Prostate gland (tissue), 2 donors: Measurements from ENCODE around the gene LDLRAD4. TPM values are rescaled to one million over a fixed set of nuclear protein-coding genes. Genes with fewer than 3 reads are reported as not detected.

ENCODE experiments used
- DNase-seq: peaks from one replicate; pipeline ENCODE4 v3.0.0-alpha.2; 2019; ENCODE audit warnings: low spot score
- H3K27ac ChIP-seq, 2 donors: fragments of 200-600 bp; sonication (generic); 2 replicates each; pipeline ENCODE4 v1.5.1; 2017 to 2019
- H3K27me3 ChIP-seq: fragments of 200-600 bp; sonication (generic); replicated peaks from 2 replicates; pipeline ENCODE4 v1.5.1; 2019; ENCODE audit not compliant: insufficient read depth
- H3K36me3 ChIP-seq, 2 donors: fragments of 200-600 bp; sonication (generic); 1 replicate in 1 of 2; 2 replicates in 1 of 2; pipeline versions ENCODE4 v1.5.1 to v1.8.1; 2017 to 2019
- H3K4me1 ChIP-seq: fragments of 200-600 bp; sonication (generic); replicated peaks from 2 replicates; pipeline ENCODE4 v1.5.1; 2019
- H3K4me3 ChIP-seq, 2 donors: fragments of 200-600 bp; sonication (generic); 2 replicates each; pipeline ENCODE4 v1.5.1; 2017 to 2019
- H3K9me3 ChIP-seq: fragments of 200-600 bp; sonication (generic); 2 replicates; pipeline ENCODE4 v1.5.1; 2017
- POLR2A ChIP-seq: fragments of 450-650 bp; IDR thresholded peaks from one replicate; pipeline ENCODE4 v1.6.1; 2016; ENCODE audit warnings: antibody characterized with exemption, mild to moderate bottlenecking
- POLR2AphosphoS5 ChIP-seq: sonication (generic); formaldehyde crosslinking; IDR thresholded peaks from one replicate; pipeline ENCODE4 v1.6.1; 2017; ENCODE audit warnings: antibody characterized with exemption
- WGBS: methylation state at CpG from one replicate; pipeline ENCODE4 v1.1.5; 2018; 5-methylcytosine and 5-hydroxymethylcytosine counted together
- intact Hi-C: fragments of 100-400 bp; cut with DNase I; formaldehyde crosslinking; loops from one replicate; pipeline ENCODE4 v1.14.2; 2022
- total RNA-seq, 2 donors: library from RNA; depleted of rRNA; stranded (reverse); fragments of >200 nt; gene quantifications; one replicate each; pipeline ENCODE4 v1.1.0, GENCODE V29; 2016
- TF ChIP-seq, protein P1 (sequence below), 4 experiments: fragments of 200-600 bp in 2 of 4; fragments of 450-650 bp in 2 of 4; sonication (generic) in 2 of 4; IDR thresholded peaks; 1 replicate in 3 of 4; 2 replicates in 1 of 4; pipeline ENCODE4 v1.5.1; 2016 to 2019; ENCODE audit warnings: antibody characterized with exemption in 4 of 4, mild to moderate bottlenecking in 2 of 4, moderate library complexity in 2 of 4

The LDLRAD4 gene
- total RNA-seq, 2 donors from 2014 or later = 59.9 to 107 TPM

DNA sequence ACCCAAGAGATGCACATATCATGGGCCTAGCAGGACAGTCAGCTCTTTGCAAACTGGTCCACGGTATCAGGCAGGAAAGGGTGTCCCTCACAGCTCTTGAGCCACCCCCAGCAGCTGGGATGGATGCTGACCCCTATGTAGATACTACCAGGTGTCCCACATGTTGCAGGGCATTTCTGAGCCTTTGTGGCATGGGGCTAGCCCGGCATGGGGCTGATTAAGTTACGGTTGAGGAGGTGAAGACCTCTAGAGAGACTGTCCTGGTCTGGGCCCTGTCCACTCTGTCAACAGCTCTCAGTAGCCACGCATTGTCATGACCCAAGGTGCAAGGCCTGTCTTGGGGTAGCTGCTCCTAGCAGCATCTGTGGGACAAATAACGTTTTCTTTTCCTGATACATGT lies 6.7 kb downstream of the LDLRAD4 start:
- Histone ChIP-seq H3K36me3 (no peaks in the 10 kb centered on the region), H3K4me1 (peaks cover 24% of the 10 kb centered on the region), H3K27me3 (no peaks in the 10 kb centered on the region), H3K27ac (no peak overlapping the region), H3K4me3 (no peak overlapping the region), H3K9me3 (no peaks in the 10 kb centered on the region)
- TF ChIP-seq, protein P1, sequence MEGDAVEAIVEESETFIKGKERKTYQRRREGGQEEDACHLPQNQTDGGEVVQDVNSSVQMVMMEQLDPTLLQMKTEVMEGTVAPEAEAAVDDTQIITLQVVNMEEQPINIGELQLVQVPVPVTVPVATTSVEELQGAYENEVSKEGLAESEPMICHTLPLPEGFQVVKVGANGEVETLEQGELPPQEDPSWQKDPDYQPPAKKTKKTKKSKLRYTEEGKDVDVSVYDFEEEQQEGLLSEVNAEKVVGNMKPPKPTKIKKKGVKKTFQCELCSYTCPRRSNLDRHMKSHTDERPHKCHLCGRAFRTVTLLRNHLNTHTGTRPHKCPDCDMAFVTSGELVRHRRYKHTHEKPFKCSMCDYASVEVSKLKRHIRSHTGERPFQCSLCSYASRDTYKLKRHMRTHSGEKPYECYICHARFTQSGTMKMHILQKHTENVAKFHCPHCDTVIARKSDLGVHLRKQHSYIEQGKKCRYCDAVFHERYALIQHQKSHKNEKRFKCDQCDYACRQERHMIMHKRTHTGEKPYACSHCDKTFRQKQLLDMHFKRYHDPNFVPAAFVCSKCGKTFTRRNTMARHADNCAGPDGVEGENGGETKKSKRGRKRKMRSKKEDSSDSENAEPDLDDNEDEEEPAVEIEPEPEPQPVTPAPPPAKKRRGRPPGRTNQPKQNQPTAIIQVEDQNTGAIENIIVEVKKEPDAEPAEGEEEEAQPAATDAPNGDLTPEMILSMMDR (IDR thresholded peaks at IDR 0.05) = no peak
- TF ChIP-seq POLR2AphosphoS5 (no peak), POLR2A (no peak)
- no peak for DNase-seq
- 92% methylated on average over 5 of the region's 5 CpGs for WGBS
- intact Hi-C loops = loop anchor here (2.0 kb wide), 1 partner anchor 42 kb away; no protein-coding TSS in a partner anchor

DNA sequence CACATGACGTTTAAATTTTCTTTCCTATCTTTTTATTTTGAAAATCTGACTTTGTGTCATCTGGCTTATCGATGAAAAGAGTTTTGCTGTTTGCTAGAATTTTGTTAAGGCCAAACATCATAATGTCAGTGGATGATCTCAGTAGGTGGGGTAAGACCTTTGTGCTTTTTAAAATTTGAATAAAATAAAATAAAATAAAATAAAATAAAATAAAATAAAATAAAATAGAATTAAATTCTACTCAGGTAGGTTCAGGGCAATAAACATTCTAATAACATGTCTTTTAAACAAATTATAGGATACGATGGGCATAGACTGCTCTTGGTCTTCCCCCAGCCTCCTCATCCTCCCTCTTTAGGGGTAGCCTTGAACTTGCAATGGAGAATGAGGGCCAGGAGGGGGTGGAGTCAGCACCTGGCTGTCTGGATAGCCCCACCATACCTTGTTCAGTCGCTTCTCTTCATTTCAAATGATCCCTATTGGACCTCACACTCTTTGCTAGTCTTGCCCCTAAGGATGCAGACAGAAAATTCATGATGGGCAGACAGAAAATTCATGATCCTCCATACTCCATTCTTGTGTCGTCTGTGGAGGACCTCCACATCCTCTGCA lies 8.1 kb downstream of the LDLRAD4 start:
- intact Hi-C loops = no loop called here
- peaks cover 13% of the 10 kb centered on the region for H3K4me1 ChIP-seq

DNA sequence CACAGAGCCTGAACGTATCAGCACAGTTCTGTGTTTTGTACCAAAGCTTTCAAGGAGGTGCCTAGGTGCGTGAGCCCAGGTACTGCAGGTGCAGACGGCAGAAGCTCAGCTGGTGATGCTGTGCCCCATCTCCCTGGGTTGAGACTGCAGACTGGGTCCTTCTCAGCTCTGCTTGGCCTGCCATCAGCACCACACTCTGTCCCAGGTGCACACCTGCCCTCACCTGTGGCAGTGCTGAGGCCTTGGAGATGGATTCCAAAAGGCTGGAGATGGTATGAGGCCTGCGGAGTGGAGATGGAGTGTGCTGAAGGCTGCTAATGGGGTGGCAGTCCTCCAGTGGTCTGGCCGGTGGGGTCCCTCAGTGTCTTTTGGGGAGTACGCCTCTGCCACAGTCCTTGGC lies 9.3 kb downstream of the LDLRAD4 start:
- no peaks in the 10 kb centered on the region for H3K27me3 ChIP-seq
- H3K4me1 ChIP-seq = peaks cover 11% of the 10 kb centered on the region
- no peaks in the 10 kb centered on the region for H3K9me3 ChIP-seq
- intact Hi-C loops = no loop called here
- H3K36me3 ChIP-seq = no peaks in the 10 kb centered on the region
- no peak for DNase-seq
- TF ChIP-seq, protein P1 (IDR thresholded peaks at IDR 0.05) = no peak
- TF ChIP-seq POLR2A = no peak
- TF ChIP-seq POLR2AphosphoS5 = no peak
- no peak overlapping the region for H3K27ac ChIP-seq
- H3K4me3 ChIP-seq = no peak overlapping the region
- 97% methylated on average over 6 of the region's 6 CpGs for WGBS

More for the DNA sequence above, 8.1 kb downstream of the LDLRAD4 start:
- no peak for DNase-seq
- H3K4me3 ChIP-seq = no peak overlapping the region
- no peaks in the 10 kb centered on the region for H3K36me3 ChIP-seq
- TF ChIP-seq, protein P1 (IDR thresholded peaks at IDR 0.05) = no peak
- TF ChIP-seq POLR2AphosphoS5 = no peak
- TF ChIP-seq POLR2A = no peak
- no peaks in the 10 kb centered on the region for H3K27me3 ChIP-seq
- H3K27ac ChIP-seq = no peak overlapping the region
- 92% methylated on average over 5 of the region's 5 CpGs for WGBS
- no peaks in the 10 kb centered on the region for H3K9me3 ChIP-seq

DNA sequence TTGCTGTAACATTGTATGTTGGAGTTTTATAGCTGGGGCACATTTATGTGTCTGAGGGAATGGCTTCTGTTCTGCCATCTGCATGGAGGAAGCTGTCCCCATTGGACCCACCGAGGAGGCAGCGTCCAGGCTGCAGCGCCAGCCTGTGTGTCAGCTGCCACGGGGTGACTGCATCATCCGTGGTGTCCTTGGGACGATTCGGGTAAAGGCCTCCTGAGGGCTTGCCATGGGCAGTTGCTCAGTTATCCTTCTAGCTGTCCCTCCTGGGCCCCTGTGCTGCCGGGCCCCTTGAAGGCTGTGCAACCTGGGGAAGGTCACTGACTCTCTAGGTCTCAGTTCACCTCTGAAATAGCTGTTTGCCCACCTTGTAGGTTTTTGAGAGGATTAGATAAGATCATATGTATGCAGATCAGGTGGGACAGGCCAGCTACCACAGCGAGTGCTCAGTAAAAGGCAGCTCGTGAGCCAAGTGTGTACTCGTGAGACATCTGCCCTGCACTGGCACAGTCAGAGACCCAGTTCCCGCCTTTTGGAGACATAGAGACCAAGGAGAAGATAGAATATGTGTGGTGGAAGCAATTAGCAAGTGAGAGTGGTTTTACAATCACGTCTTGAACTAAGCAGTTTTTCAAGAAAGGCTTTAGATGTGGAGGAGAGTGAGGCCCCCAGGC lies 10.6 kb downstream of the LDLRAD4 start:
- Histone ChIP-seq H3K27me3 (no peaks in the 10 kb centered on the region), H3K9me3 (no peaks in the 10 kb centered on the region), H3K27ac (no peak overlapping the region), H3K4me1 (no peaks in the 10 kb centered on the region), H3K36me3 (no peaks in the 10 kb centered on the region), H3K4me3 (no peak overlapping the region)
- intact Hi-C loops = no loop called here
- WGBS = 82% methylated on average over 13 of the region's 13 CpGs
- DNase-seq = no peak
- no peak for TF ChIP-seq POLR2AphosphoS5
- TF ChIP-seq, protein P1 (IDR thresholded peaks at IDR 0.05) = no peak
- TF ChIP-seq POLR2A = no peak

DNA sequence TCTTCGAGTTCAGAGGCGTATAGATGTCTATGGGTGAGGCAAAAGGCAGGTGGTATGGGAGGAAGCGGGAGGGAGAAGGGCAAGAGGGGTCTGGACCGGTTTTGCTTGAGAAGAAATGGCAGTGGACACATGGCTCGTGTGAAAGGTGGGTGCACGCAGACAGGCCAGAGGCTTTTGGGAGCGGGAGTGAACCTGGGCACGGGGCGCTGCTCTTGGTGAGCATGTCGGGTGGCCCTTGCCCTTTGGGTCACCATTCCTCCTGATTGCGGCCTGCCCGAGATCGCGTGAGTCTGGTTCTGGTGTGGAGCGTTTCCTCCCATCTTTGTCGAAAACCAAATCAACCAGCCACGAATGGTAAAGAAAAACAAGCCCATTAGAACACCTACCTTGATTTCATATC lies 12.6 kb downstream of the LDLRAD4 start:
- intact Hi-C loops = loop anchor here (10.0 kb wide), 1 partner anchor 64 kb away; no protein-coding TSS in a partner anchor
- no peaks in the 10 kb centered on the region for H3K4me1 ChIP-seq
- H3K27me3 ChIP-seq = no peaks in the 10 kb centered on the region
- no peak for DNase-seq
- H3K9me3 ChIP-seq = no peaks in the 10 kb centered on the region
- H3K4me3 ChIP-seq = no peak overlapping the region
- 96% methylated on average over 16 of the region's 17 CpGs for WGBS
- H3K27ac ChIP-seq = no peak overlapping the region
- H3K36me3 ChIP-seq = no peaks in the 10 kb centered on the region
- TF ChIP-seq POLR2AphosphoS5 (no peak), POLR2A (no peak)
- TF ChIP-seq, protein P1 (IDR thresholded peaks at IDR 0.05) = no peak
